Activated T-cell treated with anti-CD3 and anti-CD28 coated beads, Interleukin-2, amount 50 U/mL, for 1 hour (primary cell): ENCODE measurements around the gene SLC18A2.
"Not testable (repeated sequence)": the region's sequence is repeated elsewhere in the genome, so short reads cannot be mapped to it uniquely, and the experiment has no call there.

ENCODE experiments used
- DNase-seq: peaks from one replicate; pipeline ENCODE4 v3.0.0-alpha.2; 2020

Gene SLC18A2

GRCh38 chr10:117266400-117266799 is 25.5 kb downstream of the SLC18A2 start:
- DNase-seq: no peak

- no peak for DNase-seq
Measured at GRCh38 chr10:117266812-117267211, 25.9 kb downstream of the SLC18A2 start.

- DNase-seq: no peak
Measured at GRCh38 chr10:117268258-117268657, 27.3 kb downstream of the SLC18A2 start.

- no peak for DNase-seq
Measured at GRCh38 chr10:117268907-117269306, 28.0 kb downstream of the SLC18A2 start.

GRCh38 chr10:117271427-117271826 is 30.5 kb downstream of the SLC18A2 start:
- DNase-seq: no peak

GRCh38 chr10:117272195-117273076 is 31.5 kb downstream of the SLC18A2 start:
- DNase-seq: no peak

- DNase-seq: no peak
Measured at GRCh38 chr10:117273980-117274379, 33.1 kb downstream of the SLC18A2 start.

- DNase-seq: no peak
Measured at GRCh38 chr10:117274509-117274908, 33.6 kb downstream of the SLC18A2 start.

GRCh38 chr10:117275121-117275520 is 34.2 kb downstream of the SLC18A2 start:
- no peak for DNase-seq

GRCh38 chr10:117277675-117278074 is 36.8 kb downstream of the SLC18A2 start:
- no peak for DNase-seq

GRCh38 chr10:117284716-117285494 is 44.0 kb downstream of the SLC18A2 start:
- no peak for DNase-seq

GRCh38 chr10:117290872-117291271 is 50.0 kb downstream of the SLC18A2 start:
- DNase-seq: not testable (repeated sequence)

GRCh38 chr10:117294039-117294645 is 53.2 kb downstream of the SLC18A2 start:
- no peak for DNase-seq

GRCh38 chr10:117294735-117295134 is 53.8 kb downstream of the SLC18A2 start:
- DNase-seq: no peak

GRCh38 chr10:117298219-117298618 is 57.3 kb downstream of the SLC18A2 start:
- DNase-seq: no peak

- DNase-seq: no peak
Measured at GRCh38 chr10:117299435-117299834, 58.5 kb downstream of the SLC18A2 start.

GRCh38 chr10:117300671-117301070 is 59.8 kb downstream of the SLC18A2 start:
- DNase-seq: no peak

GRCh38 chr10:117303451-117303850 is 62.5 kb downstream of the SLC18A2 start:
- not testable (repeated sequence) for DNase-seq

GRCh38 chr10:117306674-117307073 is 65.8 kb downstream of the SLC18A2 start:
- DNase-seq: no peak

GRCh38 chr10:117311261-117311660 is 70.3 kb downstream of the SLC18A2 start:
- no peak for DNase-seq

GRCh38 chr10:117312430-117312829 is 71.5 kb downstream of the SLC18A2 start:
- no peak for DNase-seq

GRCh38 chr10:117313641-117314040 is 72.7 kb downstream of the SLC18A2 start:
- DNase-seq: no peak

GRCh38 chr10:117316701-117317100 is 75.8 kb downstream of the SLC18A2 start:
- DNase-seq: no peak

GRCh38 chr10:117318909-117319308 is 78.0 kb downstream of the SLC18A2 start:
- no peak for DNase-seq
